HG02970 (cell line): ENCODE measurements around the gene THSD4.

ENCODE experiments used
- ATAC-seq: cut with Tn5 transposase; IDR thresholded peaks from one replicate; pipeline ENCODE4 v1.9.1; 2021; ENCODE audit warnings: mild to moderate bottlenecking, moderate library complexity, moderate number of reproducible peaks; ENCODE audit not compliant: unreplicated experiment, low FRiP score

Gene THSD4

GRCh38 chr15:71547011-71547410 is 431.7 kb downstream of the THSD4 start:
- ATAC-seq, result no peak

DNA sequence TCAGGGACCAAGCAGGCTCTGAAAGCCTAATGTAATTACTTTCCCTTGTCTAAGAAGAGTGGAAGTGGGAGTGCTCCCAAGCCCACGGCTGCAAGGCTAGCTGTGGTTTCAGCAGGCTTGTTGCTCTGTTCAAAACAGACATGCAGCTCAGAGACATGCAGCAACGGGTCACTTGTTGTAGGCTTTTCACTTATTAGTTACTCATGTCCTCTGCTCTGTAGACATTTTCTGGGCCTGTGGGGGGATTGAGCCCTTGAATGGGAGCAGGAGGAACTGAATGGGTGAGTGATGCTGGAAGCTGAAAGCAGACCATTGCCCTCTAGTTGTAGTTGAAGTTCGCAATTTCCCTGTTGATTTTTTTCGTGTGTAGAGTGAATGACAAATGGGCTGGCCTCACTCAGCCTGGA is 433.1 kb downstream of the THSD4 start:
- no peak for ATAC-seq

GRCh38 chr15:71549091-71549490 is 433.8 kb downstream of the THSD4 start:
- no peak for ATAC-seq

DNA sequence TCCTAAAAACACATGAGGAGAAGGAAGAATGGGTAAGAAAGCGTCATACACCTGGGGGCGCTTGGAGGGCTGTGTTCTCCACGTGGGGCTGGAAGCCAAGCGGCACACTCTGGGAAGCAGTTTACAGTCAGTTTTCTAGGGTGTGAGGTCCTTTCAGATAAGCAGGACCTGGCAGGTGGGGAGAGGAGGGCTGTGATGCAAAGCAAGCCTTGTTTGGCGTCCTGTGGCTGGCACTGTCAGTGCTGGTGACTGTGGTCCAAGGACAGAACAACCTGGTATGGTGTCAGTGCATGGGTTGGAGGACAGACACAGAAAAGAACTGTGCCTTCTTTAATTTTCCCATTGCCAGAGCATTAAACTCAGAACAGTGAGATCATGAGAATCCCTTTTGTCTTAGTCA is 434.4 kb downstream of the THSD4 start:
- ATAC-seq, result no peak

- no peak for ATAC-seq
Measured at GRCh38 chr15:71551566-71551965, 436.3 kb downstream of the THSD4 start.

DNA sequence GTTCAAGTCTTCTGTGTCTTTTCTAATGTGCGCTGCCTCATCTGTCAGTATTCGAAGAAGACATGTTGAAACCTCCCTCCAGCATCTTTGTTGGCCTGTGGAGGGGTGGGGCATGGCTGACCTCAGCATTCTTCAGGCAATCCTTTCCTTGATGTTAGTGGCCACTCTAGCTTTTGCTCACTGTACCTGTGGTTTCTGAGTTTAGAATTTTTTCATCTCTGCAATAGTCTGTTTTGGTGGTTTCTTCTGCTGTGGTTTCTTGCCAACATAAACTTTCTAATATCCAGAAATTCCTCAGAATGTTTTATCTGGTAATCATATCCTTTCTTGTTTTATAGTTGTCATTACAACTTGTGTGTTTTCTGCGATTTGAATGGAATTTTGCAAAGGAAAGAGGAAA is 443.8 kb downstream of the THSD4 start:
- no peak for ATAC-seq

- no peak for ATAC-seq
Measured at GRCh38 chr15:71559616-71560015, 444.3 kb downstream of the THSD4 start.

DNA sequence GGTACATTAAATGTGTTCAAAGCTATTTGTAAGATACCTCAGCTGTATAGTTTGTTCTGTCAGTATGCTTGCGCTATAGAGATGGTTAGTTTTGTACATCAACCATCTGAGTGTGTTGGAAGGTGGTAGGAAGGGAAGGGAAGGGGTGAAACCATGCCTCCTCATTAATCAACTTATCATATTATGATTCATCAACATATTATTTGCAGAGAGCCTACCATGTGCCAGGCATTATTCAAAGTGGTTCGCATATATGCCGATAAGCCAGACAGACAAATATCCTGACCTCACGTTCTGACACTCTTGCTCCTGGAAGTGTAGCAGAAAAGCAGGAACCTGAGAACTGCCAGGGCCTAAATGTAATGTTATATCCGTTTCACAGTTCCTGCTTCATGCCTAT is 447.0 kb downstream of the THSD4 start:
- ATAC-seq, result no peak

DNA sequence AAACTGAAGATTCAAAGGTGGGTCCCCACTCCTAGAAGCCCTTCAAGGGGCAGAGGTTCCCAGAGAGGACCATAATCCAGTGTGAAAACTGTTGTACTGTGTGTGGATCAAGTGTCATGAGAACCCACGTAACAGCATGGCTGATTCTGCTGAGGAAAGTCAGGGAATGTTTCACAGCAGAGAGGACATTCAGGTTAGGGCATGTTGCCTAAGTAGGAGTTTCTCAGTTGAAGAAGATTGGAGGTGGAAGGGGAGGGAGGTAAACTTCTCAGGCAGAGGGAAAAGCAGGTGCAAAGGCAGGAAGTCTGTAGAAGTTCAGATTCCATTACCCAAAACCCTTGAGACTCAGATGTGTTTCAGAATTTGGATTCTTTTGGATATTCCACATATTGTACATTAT is 448.9 kb downstream of the THSD4 start:
- no peak for ATAC-seq

DNA sequence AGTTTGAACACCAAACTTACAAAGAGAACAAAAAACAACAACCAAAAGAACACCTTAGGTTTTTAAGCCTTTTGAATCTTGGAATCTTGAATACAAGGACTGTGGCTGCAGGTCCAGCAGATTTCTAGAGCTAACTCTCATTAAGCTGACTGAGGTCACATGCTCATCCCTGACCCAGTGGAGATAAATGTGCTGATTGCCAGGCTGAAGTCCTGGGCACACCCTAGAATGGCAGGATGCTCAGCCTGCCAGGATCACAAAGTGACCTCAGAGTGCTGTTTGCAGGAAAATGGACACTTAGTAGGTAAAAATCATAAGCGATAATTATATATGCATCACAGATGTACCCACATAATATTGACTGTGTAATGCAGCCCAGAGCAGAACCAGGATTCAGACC is 449.7 kb downstream of the THSD4 start:
- ATAC-seq, result no peak

DNA sequence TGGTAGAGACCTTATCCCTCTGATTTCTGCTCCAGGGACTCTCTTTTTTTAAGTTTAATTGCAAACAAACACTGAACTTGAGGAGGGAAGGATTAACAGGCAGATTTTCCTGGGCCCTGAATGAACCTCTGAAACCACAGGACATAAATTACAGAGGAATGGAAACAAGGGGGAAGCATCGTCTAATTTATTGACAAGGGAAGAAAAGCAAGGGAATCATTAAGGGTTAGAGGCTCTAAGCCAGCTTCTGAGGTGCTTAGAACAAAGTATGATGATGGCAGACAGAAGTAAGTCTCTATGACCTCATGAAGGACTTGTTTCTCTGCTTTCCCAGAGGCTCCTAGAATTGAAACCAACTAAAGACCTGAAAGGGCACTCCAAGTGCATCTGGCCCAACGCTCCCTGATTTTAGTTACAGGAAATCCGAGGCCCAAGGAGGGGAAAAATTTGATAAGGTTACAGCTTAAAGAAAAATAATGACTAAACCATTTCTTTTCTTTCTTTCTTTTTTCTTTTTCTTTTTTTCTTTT is 450.4 kb downstream of the THSD4 start:
- ATAC-seq, result no peak

DNA sequence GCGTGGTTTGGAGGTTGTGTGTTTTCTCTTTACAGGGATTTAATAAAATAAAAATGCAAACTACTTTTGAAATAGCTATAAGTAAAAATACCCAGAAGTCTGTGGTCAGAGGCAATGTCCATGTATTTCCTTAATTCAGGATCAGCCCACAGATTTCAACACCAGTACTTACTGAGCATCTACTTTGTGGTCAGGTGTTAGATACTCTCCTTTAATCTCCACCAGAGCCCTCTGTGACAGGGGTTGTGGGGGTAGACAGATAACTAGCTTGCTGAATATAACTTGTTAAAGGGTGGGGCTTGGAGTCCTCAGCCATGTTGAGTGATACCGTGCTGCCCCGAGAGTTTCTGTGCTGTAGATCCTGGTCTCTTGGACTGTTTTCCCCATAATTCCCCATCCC is 451.0 kb downstream of the THSD4 start:
- no peak for ATAC-seq

DNA sequence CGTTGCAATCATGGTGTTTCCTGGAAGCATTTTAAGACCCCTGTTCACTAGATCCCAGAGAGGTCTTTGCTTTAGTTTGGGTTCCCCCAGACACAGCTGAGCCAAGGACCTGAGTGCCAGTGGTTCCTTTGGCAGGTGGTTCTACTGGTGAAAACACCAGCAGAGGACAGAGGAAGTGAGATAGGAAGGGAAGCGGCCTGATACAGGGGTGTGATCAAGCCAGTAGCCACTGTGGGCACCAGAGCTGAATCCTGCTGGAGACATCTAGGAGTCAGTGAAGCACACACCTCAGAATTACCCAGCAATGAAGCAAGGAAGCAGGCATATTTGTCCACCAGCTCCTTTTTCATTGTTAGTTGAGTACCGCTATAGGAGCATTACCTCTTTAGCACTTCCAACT is 451.9 kb downstream of the THSD4 start:
- no peak for ATAC-seq

- ATAC-seq, result no peak
Measured at GRCh38 chr15:71568227-71568626, 453.0 kb downstream of the THSD4 start.

DNA sequence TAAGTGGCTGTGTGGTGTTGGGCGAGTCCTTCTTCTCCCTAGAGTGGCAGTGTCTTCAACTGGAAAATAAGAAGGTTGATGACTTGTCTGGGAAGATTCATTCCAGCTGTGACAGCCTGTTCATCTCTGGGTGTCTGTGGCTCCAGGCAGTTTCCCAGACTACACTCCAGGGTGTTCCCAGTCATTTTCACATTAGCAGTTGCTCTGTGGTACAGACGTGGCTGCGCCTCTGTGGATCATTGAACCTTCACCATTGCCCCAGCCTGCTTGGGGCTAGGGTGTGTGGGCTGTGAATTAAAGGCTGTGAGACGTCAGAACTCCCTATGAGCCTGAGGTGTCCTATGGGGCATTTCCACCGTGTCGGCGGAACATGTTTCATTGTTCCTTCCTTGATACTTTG is 455.5 kb downstream of the THSD4 start:
- no peak for ATAC-seq

- no peak for ATAC-seq
Measured at GRCh38 chr15:71571641-71572040, 456.4 kb downstream of the THSD4 start.

- ATAC-seq, result no peak
Measured at GRCh38 chr15:71572452-71573053, 457.3 kb downstream of the THSD4 start.

DNA sequence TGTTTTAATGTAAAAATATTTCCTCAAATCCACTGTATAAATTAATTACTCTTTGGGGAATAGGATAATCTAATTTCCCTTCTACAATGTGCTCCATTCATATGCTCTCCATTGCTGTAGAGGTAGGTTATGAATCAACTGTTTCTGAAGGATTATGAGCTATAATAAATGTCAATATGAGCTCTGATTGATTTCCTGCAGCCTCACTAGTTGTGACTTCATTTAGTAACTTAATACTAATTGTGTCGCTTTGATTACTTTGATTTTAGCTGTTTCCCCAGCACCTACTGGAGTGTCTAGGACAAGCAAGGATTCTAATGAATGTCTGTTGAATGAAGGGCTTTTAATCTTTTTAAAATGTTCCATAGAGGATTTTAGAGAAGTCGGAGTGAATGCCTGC is 458.3 kb downstream of the THSD4 start:
- ATAC-seq, result no peak

DNA sequence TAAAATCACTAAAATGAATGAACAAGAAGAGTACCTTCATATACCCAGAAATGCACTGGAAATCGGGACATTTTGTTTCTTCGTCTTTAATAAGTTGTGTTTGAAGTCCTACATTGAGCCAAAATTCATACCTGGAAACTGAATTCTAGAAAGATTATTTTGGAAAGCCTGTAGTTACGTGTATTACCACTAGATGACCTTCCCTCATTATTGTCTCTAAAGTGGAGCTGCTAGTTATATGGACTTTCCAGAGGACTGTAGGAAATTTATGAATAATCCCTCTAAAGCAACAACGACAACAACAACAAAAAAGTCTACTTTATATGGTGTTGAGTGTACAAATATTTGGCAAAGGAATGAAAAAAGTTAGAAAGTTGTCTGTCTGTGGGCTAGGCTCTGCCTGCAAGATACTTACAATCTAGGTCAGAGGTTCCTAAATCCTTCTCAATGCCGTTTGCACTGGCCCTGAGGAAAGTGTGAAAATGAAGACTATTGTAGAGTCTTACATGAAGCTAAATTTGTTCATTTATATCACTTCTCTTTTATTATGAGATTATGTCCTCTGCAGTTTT is 460.3 kb downstream of the THSD4 start:
- no peak for ATAC-seq

DNA sequence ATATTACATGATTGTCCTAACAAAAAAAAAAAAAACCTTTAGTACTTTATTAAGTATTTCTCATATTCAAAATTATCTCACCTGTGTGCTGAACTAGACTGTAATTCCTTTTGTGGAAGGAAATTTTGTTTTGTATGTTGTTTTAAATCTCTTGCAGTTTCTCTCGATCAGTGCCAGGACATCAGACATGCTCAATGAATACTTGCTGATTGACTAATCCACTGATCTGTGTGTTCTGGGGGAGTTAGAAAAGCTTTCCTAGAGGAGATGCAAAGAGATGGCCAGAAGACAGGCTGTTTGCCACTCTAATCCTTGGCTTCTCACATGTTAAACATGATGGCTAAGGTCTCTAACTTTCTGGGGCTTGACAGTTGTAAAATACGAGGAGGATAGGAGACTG is 461.8 kb downstream of the THSD4 start:
- ATAC-seq, result no peak

DNA sequence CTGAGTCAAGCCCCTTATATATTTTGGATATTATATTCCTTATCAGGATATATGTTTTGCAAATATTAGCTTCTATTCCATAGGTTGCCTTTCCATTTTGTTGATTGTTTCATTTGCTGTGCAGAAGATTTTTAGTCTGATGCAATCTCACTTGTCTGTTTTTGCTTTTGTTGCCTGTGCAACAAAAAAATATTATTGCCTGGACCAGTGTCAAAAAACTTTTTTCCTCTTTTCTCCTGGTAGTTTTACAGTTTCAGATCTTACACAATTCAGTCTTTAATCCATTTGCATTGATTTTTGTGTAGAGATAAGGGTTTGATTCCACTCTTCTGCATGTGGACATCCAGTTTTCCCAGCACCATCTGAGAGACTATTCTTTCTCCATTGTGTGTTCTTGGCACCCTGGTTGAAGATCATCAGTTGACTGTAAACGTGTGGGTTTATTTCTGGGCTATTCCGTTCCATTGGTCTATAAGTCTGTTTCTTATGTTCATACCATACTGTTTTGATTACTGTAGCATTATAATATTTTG is 466.2 kb downstream of the THSD4 start:
- no peak for ATAC-seq

GRCh38 chr15:71585159-71585558 is 469.9 kb downstream of the THSD4 start:
- no peak for ATAC-seq
